A549 (cell line): Measurements from ENCODE around the gene PROB1.

Experiments used
- BCL3 ChIP-seq: fragments of >200 bp; sonication (Bioruptor Twin); formaldehyde crosslinking; IDR thresholded peaks from 3 replicates; pipeline ENCODE4 v1.6.1; 2016
- BHLHE40 ChIP-seq: IDR thresholded peaks from 2 replicates; pipeline ENCODE4 v1.6.1; 2012; ENCODE audit warnings: low read depth, low read length, inconsistent platforms
- CBX2 ChIP-seq: fragments of 200-600 bp; sonication (generic); IDR thresholded peaks from 2 replicates; pipeline ENCODE4 v1.6.1; 2016; ENCODE audit warnings: low read depth, mild to moderate bottlenecking, borderline replicate concordance
- EHMT2 ChIP-seq: fragments of 200-600 bp; sonication (generic); IDR thresholded peaks from 2 replicates; pipeline ENCODE4 v1.6.1; 2016; ENCODE audit warnings: antibody characterized with exemption, low read depth, mild to moderate bottlenecking, moderate library complexity
- EP300 ChIP-seq, 2 experiments: fragments of >200 bp; sonication (Bioruptor Twin); formaldehyde crosslinking; IDR thresholded peaks; 2 replicates in 1 of 2; 3 replicates in 1 of 2; pipeline ENCODE4 v1.6.1; 2016 to 2017
- MYC ChIP-seq: IDR thresholded peaks from 2 replicates; pipeline ENCODE4 v1.6.1; 2012; ENCODE audit warnings: mild to moderate bottlenecking, inconsistent platforms, low read length, improper control_type of control experiment, borderline replicate concordance
- PHF8 ChIP-seq: fragments of 200-600 bp; sonication (generic); IDR thresholded peaks from 2 replicates; pipeline ENCODE4 v1.6.1; 2016; ENCODE audit warnings: low read depth, mild to moderate bottlenecking, antibody characterized with exemption, moderate library complexity, borderline replicate concordance
- POLR2A ChIP-seq: IDR thresholded peaks from 2 replicates; pipeline ENCODE4 v1.6.1; 2012; ENCODE audit warnings: mild to moderate bottlenecking, low read length
- RCOR1 ChIP-seq: fragments of 150-350 bp; IDR thresholded peaks from 2 replicates; pipeline ENCODE4 v1.6.1; 2014; ENCODE audit warnings: antibody characterized with exemption, low read length, low read depth
- ZFP36 ChIP-seq: fragments of 450-650 bp; IDR thresholded peaks from 2 replicates; pipeline ENCODE4 v1.6.1; 2014; ENCODE audit warnings: borderline replicate concordance; ENCODE audit not compliant: partially characterized antibody
- TF ChIP-seq, protein P1 (sequence below): fragments of >200 bp; sonication (Bioruptor Twin); formaldehyde crosslinking; IDR thresholded peaks from 3 replicates; pipeline ENCODE4 v1.5.1; 2016

DNA sequence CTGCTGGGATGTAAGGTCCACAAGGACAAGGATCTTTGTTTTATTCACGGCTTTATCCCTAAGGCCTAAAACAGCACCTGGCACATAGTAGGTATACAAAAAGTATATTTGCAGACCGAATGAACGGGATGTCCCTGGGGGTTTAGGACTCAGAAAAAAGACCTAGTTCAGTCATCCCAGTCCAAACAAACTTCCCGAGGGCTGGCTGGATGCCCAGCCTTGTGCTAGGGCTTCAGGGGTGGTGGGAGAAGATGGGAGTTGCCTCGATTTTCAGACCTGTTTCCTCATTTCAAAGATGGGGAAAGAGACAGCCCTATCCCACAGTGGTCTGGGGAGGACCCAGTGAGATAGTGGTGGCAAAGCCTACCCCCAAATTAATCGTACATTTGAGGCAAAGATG lies 3.0 kb upstream of the PROB1 start:
- TF ChIP-seq, protein P1, sequence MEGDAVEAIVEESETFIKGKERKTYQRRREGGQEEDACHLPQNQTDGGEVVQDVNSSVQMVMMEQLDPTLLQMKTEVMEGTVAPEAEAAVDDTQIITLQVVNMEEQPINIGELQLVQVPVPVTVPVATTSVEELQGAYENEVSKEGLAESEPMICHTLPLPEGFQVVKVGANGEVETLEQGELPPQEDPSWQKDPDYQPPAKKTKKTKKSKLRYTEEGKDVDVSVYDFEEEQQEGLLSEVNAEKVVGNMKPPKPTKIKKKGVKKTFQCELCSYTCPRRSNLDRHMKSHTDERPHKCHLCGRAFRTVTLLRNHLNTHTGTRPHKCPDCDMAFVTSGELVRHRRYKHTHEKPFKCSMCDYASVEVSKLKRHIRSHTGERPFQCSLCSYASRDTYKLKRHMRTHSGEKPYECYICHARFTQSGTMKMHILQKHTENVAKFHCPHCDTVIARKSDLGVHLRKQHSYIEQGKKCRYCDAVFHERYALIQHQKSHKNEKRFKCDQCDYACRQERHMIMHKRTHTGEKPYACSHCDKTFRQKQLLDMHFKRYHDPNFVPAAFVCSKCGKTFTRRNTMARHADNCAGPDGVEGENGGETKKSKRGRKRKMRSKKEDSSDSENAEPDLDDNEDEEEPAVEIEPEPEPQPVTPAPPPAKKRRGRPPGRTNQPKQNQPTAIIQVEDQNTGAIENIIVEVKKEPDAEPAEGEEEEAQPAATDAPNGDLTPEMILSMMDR = no peak
- TF ChIP-seq BCL3 (no peak), RCOR1 (no peak), EP300 (IDR thresholded peaks at IDR 0.05) (no peak), MYC (no peak), ZFP36 (no peak), BHLHE40 (no peak), POLR2A (no peak), EHMT2 (no peak), PHF8 (no peak), CBX2 (no peak)
